Fibroblast of skin of right biceps (primary cell): Measurements from ENCODE around the gene ADAMTS7.

Source experiments
- DNase-seq: peaks from one replicate; pipeline ENCODE4 v3.0.0-alpha.2; 2013

ADAMTS7 gene

DNA sequence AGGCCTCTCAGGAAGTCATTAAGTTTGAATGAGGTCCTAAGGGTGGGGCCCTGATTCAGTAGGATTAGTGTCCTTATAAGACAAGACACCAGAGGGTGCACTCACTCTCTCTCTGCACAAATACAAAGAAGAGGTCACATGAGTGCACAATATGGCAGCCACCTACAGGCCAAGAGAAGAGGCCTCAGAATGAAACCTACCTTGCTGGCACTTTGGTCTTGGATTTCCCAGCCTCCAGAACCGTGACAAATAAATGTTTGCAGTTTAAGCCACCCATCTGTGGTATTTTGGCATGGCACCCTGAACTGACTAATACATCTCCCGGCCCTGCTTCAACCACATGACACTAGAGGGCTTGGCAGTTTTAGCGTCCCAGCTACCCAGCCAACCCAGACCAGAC lies 96.4 kb downstream of the ADAMTS7 start:
- DNase-seq, result peak; percentile 9

DNA sequence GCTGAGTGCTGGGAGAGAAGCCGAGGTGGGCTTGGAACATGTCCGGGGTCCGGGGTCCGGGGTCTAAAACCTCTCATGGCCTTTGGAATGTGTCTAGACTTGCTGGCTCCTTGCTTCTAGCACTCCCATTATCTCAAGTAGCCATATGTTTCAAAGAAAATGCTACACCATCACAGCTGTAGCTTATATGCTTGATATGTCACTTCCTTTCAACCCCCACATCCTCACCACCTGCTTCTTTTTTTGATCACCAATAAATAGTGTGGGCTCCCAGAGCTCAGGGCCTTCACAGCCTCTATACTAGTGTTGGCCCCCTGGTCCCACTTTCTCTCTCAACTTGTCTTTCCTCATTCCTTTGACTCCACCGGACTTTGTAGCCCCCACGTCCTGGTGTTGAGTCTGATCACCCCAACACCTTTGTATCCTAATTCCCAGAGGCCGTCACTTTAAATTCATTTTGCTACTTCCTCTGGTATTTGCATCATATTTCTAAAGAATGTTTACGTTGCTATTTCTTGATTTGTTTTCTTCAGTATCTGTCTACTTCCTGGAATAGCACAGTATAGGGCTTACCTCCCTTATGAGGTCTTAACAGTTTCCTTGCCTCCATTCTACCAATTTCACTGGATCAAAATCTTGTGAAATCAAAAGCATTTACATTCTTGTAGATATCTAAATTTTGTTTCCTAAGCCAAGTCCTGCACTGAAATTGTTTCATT lies 98.3 kb downstream of the ADAMTS7 start:
- no peak for DNase-seq

DNA sequence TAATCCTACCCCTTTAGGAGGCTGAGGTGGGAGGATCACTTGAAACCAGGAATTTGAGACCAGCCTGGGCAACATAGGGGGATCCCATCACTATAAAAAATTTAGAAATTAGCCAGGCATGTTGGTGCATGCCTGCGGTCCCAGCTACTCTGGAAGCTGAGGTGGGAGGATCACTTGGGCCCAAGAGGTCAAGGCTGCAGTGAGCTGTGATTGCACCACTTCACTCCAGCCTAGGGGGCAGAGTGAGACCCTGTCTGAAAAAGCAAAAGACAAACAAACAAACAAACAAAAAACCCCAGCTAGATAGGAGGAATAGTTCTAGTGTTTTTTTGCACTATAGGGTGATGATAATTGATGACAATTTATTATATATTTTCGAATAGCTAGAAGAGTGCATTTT lies 99.6 kb downstream of the ADAMTS7 start:
- DNase-seq, result no peak

DNA sequence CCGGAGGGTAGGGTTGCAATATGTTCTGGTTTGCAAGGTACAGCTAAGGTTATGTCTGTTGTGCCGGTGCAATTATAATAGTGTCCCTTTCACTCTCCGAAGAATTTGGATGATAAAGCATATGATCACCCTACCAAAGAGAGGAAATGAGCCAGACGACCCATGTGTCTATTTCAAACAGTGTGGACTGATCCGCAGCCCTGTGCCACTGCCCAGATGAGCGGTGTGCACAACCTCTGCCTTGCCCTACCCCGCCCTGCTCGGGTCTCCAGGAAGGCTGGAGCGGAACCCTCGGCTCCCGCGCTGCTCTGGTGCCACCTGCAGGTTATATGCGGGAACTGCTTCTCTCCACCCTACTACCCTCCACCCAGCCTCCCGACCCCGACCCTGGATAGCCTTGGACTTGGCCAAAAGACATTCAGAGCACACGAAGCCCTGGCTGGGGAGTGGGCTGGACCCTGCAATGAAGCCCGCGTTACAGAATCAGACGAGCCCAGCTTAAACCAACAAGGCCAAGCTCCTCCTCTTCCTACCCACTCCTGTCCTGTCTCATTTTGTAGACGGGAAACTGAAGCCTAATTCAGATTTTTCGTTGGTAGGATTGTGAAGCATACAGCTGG lies 101.9 kb downstream of the ADAMTS7 start:
- DNase-seq, result peak; percentile 35
